GM10266 (cell line): Measurements from ENCODE around the gene SIRT3.

Experiments used
- DNase-seq: peaks from one replicate; pipeline ENCODE4 v3.0.0; 2012; ENCODE audit errors: extremely low spot score
- TF ChIP-seq, protein P1 (sequence below): IDR thresholded peaks from 2 replicates; pipeline ENCODE4 v1.5.1; 2012; ENCODE audit warnings: mild to moderate bottlenecking, low read depth; ENCODE audit not compliant: control insufficient read depth, insufficient read depth; ENCODE audit errors: missing control alignments

Gene SIRT3

DNA sequence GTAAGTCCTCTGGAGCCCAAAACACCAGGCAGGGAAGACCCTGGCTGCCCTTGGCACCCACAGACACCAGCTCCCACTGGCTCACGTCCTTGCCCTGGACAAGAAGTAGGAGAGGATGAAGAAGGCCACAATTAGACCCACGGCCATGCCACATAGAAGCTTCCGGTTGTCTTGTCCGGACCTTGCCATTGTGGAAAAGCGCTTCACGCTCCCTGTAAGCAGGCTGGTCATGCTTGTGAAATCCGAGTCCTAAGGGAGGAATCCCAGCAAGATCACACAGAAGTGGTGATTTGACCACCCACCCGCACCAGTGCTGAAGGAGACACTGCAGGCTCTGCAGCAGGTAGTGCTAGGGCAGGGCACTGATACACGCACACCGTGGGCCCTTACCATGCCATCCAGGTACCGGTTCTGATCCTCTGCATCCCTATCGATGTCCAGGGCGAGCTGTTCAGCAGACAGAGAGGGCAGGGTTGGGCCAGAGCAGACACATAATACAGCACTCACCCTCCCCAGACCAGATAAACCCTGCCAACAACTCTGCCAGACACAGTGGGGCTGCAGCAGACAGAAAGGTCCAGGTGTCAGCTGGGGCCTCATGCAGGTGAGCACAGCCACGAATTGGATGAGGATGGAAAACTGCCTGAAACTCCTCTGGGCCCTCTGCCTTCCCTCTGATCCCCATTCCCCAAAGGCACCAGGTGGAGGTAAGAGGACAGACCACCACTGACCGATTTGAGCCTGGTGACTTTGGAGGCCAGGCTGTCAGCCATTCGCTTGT, 30.7 kb downstream of the SIRT3 start:
- no peak for DNase-seq
- TF ChIP-seq, protein P1, sequence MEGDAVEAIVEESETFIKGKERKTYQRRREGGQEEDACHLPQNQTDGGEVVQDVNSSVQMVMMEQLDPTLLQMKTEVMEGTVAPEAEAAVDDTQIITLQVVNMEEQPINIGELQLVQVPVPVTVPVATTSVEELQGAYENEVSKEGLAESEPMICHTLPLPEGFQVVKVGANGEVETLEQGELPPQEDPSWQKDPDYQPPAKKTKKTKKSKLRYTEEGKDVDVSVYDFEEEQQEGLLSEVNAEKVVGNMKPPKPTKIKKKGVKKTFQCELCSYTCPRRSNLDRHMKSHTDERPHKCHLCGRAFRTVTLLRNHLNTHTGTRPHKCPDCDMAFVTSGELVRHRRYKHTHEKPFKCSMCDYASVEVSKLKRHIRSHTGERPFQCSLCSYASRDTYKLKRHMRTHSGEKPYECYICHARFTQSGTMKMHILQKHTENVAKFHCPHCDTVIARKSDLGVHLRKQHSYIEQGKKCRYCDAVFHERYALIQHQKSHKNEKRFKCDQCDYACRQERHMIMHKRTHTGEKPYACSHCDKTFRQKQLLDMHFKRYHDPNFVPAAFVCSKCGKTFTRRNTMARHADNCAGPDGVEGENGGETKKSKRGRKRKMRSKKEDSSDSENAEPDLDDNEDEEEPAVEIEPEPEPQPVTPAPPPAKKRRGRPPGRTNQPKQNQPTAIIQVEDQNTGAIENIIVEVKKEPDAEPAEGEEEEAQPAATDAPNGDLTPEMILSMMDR: no peak

DNA sequence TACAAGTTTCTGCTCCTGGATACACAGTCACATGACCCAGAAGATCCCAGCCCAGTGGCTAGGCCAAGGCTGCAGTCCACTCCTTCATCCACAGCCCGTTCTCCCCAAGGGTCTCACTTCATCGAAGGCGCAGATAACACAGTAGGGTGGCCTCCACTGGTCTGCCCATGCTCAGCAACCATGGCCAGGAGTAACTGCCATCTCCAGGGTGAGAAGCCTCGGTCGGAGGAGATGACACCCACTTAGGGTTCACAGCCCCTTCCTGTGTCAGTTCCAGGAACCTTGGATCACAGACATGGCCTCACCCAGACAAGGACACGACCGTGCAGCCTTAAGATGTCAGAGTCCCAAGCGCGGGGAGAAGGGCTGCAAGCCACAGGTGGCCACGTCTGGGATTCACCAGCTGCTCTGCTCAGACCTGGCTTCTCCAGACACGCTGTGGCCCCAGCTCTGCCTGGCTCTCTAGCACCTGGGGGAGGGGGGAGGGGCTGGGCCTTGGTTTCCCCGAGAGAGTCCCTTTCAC, 31.5 kb downstream of the SIRT3 start:
- TF ChIP-seq, protein P1: no peak
- DNase-seq: no peak

DNA sequence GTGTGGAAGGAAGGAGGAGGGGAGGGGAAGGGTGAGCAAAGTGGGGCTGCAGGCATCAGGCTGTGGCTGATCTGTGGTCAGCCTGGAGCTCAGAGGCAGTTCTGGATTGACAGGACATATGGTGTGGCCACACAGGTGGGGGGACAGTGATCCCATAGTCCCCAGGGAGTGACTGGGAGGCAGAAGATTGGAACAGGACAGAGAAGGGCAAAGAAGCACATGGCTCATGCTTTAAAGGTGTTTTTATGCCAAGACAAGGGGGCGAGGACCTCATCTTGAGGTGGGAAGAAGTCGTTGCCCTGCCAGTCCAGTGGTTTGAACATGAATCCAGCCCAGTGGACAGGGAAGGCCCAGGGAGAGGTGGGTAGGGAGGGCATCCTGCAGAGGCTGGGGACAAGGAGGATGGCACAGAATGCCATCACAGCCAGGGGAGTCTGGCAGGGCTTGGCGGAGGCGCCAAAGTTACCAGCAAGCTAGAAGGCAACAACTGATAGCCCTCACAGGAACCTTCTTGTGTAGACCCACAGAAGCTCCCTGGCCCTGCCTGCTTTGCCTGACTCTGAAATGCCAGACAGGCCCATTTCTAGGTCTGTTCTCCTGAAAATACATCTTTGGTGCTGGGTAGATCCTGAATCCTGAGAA, 32.1 kb downstream of the SIRT3 start:
- no peak for DNase-seq
- TF ChIP-seq, protein P1: no peak

DNA sequence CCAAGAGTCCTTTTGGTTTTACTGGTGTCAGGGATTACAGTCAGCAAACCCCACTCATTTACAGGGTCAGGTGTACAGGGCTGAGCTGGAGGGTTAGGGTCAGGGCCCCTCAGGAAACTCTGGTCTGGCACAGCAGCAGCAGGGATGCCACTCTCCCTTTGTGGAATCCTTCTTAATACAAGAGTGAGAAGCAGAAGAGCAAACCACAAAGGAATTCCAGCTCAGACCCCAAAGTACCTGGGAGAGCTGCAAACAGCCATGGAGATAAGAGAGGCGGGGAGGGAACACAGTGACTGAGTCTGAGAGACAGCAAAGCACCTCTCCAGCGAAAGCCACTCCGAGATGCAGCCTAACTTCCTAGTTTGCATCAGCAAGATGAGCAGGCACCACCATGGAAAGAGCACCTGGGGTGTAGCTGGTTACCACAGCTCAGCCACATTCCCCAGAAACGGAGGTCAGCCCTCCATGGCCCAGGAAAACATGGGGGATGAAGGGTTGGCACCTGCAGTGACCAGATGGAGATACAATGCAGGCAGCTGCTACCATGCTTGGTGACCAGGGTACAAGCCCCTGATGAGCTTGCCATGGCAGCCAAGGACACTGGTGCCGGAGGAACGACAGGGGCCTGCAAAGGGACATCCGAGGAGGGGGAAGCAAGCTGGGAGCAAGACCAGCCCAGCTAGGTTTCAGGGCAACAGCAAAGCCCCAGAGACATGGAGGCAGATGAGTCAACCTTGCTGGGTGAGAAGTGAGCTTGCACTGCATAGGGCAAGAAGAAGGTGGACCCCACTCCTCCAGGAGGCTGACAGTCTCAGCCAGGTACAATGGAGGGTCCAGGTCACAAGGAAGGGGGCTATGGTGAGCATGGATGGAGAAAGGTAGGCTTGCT, 32.8 kb downstream of the SIRT3 start:
- DNase-seq: no peak
- TF ChIP-seq, protein P1: no peak

DNA sequence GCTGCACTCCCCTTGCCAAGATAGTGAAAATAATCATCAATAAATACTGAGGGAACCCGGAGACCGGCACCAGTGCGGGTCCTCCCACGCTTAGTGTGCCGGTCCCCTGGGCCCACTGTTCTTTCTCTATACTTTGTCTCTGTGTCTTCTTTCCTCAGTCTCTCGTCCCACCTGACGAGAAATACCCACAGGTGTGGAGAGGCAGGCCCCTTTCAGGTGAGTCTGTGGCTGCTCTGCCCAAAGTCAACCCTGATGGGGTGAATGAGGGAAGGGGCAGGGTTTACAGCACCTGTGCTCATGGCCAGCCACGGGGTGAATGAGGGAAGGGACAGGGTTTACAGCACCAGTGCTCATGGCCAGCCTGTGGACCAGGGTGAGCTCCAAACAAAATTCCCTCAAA, 33.7 kb downstream of the SIRT3 start:
- TF ChIP-seq, protein P1: no peak
- DNase-seq: no peak

DNA sequence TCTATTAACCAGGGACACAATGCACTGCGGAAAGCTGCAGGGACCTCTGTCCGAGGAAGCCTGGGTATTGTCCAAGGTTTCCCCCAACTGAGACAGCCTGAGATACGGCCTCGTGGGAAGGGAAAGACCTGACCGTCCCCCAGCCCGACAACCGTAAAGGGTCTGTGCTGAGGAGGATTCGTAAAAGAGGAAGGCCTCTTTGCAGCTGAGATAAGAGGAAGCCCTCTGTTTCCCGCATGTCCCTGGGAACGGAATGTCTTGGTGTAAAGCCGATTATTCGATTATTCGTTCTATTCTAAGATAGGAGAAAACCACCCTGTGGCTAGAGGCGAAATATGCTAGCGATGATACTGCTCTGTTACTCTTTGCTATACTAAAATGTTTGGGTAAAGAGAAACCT, 34.2 kb downstream of the SIRT3 start:
- TF ChIP-seq, protein P1: no peak
- DNase-seq: no peak
